HEK293 (cell line): ENCODE measurements around the gene RAB11FIP3.

Experiments used
- BCL11B ChIP-seq: fragments of 450-650 bp; formaldehyde crosslinking; IDR thresholded peaks from 2 replicates; pipeline ENCODE4 v1.5.1; 2016; ENCODE audit warnings: low read depth, missing biosample characterization, missing genetic modification characterization
- GLIS1 ChIP-seq: fragments of 450-650 bp; formaldehyde crosslinking; IDR thresholded peaks from 2 replicates; pipeline ENCODE4 v1.5.1; 2016; ENCODE audit warnings: missing biosample characterization, missing genetic modification characterization
- HOXA7 ChIP-seq: sonication (generic); formaldehyde crosslinking; IDR thresholded peaks from 2 replicates; pipeline ENCODE4 v1.8.1; 2022; ENCODE audit warnings: missing genetic modification reagents, borderline replicate concordance
- KLF10 ChIP-seq: fragments of 450-650 bp; IDR thresholded peaks from 2 replicates; pipeline ENCODE4 v1.5.1; 2018; ENCODE audit warnings: missing biosample characterization, mild to moderate bottlenecking, missing genetic modification characterization
- MEIS1 ChIP-seq: sonication (generic); formaldehyde crosslinking; IDR thresholded peaks from 2 replicates; pipeline ENCODE4 v1.8.1; 2022; ENCODE audit warnings: missing genetic modification reagents, mild to moderate bottlenecking, borderline replicate concordance
- RBAK ChIP-seq: fragments of 450-650 bp; formaldehyde crosslinking; IDR thresholded peaks from 2 replicates; pipeline ENCODE4 v1.5.1; 2016; ENCODE audit warnings: missing biosample characterization, missing genetic modification characterization
- ZFP37 ChIP-seq: fragments of 450-650 bp; formaldehyde crosslinking; IDR thresholded peaks from 2 replicates; pipeline ENCODE4 v1.5.1; 2016; ENCODE audit warnings: missing biosample characterization, missing genetic modification characterization
- ZNF169 ChIP-seq: fragments of 450-650 bp; formaldehyde crosslinking; IDR thresholded peaks from 2 replicates; pipeline ENCODE4 v1.5.1; 2016; ENCODE audit warnings: missing biosample characterization, missing genetic modification characterization
- ZNF19 ChIP-seq: fragments of 450-650 bp; formaldehyde crosslinking; IDR thresholded peaks from 2 replicates; pipeline ENCODE4; 2016; ENCODE audit warnings: missing biosample characterization, missing genetic modification characterization, low read depth
- ZNF23 ChIP-seq: fragments of 450-650 bp; formaldehyde crosslinking; IDR thresholded peaks from 2 replicates; pipeline ENCODE4 v1.5.1; 2016; ENCODE audit warnings: missing biosample characterization, missing genetic modification characterization, borderline replicate concordance
- ZNF24 ChIP-seq: fragments of 450-650 bp; formaldehyde crosslinking; IDR thresholded peaks from 2 replicates; pipeline ENCODE4 v1.5.1; 2016; ENCODE audit warnings: missing biosample characterization, missing genetic modification characterization
- ZNF292 ChIP-seq: fragments of 450-650 bp; formaldehyde crosslinking; IDR thresholded peaks from 2 replicates; pipeline ENCODE4 v1.5.1; 2016; ENCODE audit warnings: low read depth, missing biosample characterization, missing genetic modification characterization, borderline replicate concordance
- ZNF354C ChIP-seq: fragments of 450-650 bp; formaldehyde crosslinking; IDR thresholded peaks from 2 replicates; pipeline ENCODE4 v1.5.1; 2016; ENCODE audit warnings: missing biosample characterization, missing genetic modification characterization, low read depth, borderline replicate concordance
- ZNF366 ChIP-seq: fragments of 450-650 bp; formaldehyde crosslinking; conservative IDR thresholded peaks from 2 replicates; pipeline ENCODE4 v1.5.1; 2016; ENCODE audit warnings: missing biosample characterization, missing genetic modification characterization
- ZNF394 ChIP-seq: fragments of 450-650 bp; formaldehyde crosslinking; IDR thresholded peaks from 2 replicates; pipeline ENCODE4 v1.5.1; 2016; ENCODE audit warnings: missing biosample characterization, missing genetic modification characterization, mild to moderate bottlenecking, moderate library complexity, borderline replicate concordance
- ZNF433 ChIP-seq: fragments of 450-650 bp; formaldehyde crosslinking; IDR thresholded peaks from 2 replicates; pipeline ENCODE4 v1.5.1; 2016; ENCODE audit warnings: missing biosample characterization, missing genetic modification characterization, low read depth
- ZNF626 ChIP-seq: fragments of 450-650 bp; sonication (Bioruptor Pico); formaldehyde crosslinking; IDR thresholded peaks from 2 replicates; pipeline ENCODE4 v1.5.1; 2018; ENCODE audit warnings: missing biosample characterization, missing genetic modification characterization, inconsistent platforms
- ZNF629 ChIP-seq: fragments of 450-650 bp; formaldehyde crosslinking; IDR thresholded peaks from 2 replicates; pipeline ENCODE4 v1.5.1; 2017; ENCODE audit warnings: missing biosample characterization, missing genetic modification characterization
- TF ChIP-seq, protein P1 (sequence below): fragments of 450-650 bp; formaldehyde crosslinking; IDR thresholded peaks from 2 replicates; pipeline ENCODE4 v1.5.1; 2016; ENCODE audit warnings: missing biosample characterization, missing genetic modification characterization, low read depth
- TF ChIP-seq, protein P2 (sequence below): fragments of 450-650 bp; formaldehyde crosslinking; conservative IDR thresholded peaks from 2 replicates; pipeline ENCODE4 v1.5.1; 2016; ENCODE audit warnings: low read depth, missing biosample characterization, missing genetic modification characterization
- TF ChIP-seq, protein P3 (sequence below): fragments of 450-650 bp; formaldehyde crosslinking; IDR thresholded peaks from 2 replicates; pipeline ENCODE4 v1.5.1; 2016; ENCODE audit warnings: missing biosample characterization, missing genetic modification characterization
- TF ChIP-seq, protein P4 (sequence below): fragments of 450-650 bp; formaldehyde crosslinking; IDR thresholded peaks from 2 replicates; pipeline ENCODE4 v1.5.1; 2016; ENCODE audit warnings: missing biosample characterization, missing genetic modification characterization
- TF ChIP-seq, protein P5 (sequence below): fragments of 450-650 bp; formaldehyde crosslinking; IDR thresholded peaks from 2 replicates; pipeline ENCODE4 v1.5.1; 2016; ENCODE audit warnings: missing biosample characterization, missing genetic modification characterization
- TF ChIP-seq, protein P6 (sequence below): fragments of 450-650 bp; formaldehyde crosslinking; IDR thresholded peaks from 2 replicates; pipeline ENCODE4 v1.5.1; 2017; ENCODE audit warnings: missing biosample characterization, missing genetic modification characterization
- TF ChIP-seq, protein P7 (sequence below): fragments of 450-650 bp; formaldehyde crosslinking; IDR thresholded peaks from 2 replicates; pipeline ENCODE4 v1.5.1; 2016; ENCODE audit warnings: missing biosample characterization, missing genetic modification characterization

The RAB11FIP3 gene

DNA sequence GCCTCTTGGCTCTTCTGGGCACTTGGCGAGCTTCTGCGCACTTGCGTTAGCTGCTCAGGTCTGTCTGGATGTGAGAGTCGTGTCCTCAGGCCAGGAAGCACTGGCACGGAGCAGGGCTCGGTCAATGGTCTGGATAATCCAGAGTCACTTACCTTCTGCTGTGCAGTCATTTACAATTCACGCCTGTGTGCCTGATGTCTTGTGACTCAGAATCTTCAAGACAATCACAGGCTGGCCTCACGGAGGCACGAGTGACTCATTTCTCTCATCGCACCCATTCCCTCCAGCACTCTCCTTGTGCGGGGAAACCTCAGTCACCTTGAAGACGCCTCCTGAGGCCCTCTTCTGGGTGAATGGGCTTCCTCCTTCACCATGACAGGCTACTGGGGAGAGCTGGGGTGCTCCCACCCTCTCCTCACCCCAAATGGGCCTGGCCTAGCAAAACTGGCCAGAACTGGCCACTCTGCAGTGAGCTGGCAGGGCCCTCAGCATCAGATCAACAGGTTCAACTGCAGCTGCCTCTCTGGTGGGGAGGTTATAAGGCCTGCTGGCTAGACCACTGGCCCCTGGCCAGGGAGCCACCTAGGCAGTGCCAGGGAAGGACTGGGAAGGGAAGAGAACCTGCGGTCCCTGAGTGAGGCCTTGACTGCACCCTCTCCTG, 100.2 kb downstream of the RAB11FIP3 start (continued):
- TF ChIP-seq, protein P1, sequence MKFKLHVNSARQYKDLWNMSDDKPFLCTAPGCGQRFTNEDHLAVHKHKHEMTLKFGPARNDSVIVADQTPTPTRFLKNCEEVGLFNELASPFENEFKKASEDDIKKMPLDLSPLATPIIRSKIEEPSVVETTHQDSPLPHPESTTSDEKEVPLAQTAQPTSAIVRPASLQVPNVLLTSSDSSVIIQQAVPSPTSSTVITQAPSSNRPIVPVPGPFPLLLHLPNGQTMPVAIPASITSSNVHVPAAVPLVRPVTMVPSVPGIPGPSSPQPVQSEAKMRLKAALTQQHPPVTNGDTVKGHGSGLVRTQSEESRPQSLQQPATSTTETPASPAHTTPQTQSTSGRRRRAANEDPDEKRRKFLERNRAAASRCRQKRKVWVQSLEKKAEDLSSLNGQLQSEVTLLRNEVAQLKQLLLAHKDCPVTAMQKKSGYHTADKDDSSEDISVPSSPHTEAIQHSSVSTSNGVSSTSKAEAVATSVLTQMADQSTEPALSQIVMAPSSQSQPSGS (tag by site-specific recombination): no peak
- TF ChIP-seq, protein P2, sequence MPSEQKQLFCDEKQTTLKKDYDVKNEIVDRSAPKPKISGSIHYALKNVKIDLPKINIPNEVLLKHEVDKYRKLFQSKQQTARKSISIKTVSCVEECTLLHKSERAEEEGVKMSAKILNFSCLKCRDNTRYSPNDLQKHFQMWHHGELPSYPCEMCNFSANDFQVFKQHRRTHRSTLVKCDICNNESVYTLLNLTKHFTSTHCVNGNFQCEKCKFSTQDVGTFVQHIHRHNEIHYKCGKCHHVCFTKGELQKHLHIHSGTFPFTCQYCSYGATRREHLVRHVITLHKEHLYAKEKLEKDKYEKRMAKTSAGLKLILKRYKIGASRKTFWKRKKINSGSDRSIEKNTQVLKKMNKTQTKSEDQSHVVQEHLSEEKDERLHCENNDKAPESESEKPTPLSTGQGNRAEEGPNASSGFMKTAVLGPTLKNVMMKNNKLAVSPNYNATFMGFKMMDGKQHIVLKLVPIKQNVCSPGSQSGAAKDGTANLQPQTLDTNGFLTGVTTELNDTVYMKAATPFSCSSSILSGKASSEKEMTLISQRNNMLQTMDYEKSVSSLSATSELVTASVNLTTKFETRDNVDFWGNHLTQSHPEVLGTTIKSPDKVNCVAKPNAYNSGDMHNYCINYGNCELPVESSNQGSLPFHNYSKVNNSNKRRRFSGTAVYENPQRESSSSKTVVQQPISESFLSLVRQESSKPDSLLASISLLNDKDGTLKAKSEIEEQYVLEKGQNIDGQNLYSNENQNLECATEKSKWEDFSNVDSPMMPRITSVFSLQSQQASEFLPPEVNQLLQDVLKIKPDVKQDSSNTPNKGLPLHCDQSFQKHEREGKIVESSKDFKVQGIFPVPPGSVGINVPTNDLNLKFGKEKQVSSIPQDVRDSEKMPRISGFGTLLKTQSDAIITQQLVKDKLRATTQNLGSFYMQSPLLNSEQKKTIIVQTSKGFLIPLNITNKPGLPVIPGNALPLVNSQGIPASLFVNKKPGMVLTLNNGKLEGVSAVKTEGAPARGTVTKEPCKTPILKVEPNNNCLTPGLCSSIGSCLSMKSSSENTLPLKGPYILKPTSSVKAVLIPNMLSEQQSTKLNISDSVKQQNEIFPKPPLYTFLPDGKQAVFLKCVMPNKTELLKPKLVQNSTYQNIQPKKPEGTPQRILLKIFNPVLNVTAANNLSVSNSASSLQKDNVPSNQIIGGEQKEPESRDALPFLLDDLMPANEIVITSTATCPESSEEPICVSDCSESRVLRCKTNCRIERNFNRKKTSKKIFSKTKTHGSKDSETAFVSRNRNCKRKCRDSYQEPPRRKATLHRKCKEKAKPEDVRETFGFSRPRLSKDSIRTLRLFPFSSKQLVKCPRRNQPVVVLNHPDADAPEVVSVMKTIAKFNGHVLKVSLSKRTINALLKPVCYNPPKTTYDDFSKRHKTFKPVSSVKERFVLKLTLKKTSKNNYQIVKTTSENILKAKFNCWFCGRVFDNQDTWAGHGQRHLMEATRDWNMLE (tag by site-specific recombination): no peak
- TF ChIP-seq ZNF433 (tag by site-specific recombination) (no peak), ZNF354C (tag by site-specific recombination) (no peak), ZFP37 (tag by site-specific recombination) (no peak), ZNF23 (no peak), ZNF292 (tag by site-specific recombination) (no peak), BCL11B (tag by site-specific recombination) (no peak), ZNF169 (tag by site-specific recombination) (no peak), ZNF24 (tag by site-specific recombination) (0 out of 2 replicates have a peak, but pooled peaks have one; percentile 34), ZNF394 (tag by site-specific recombination) (peak; percentile 36; the same call in 1 of the 2 replicates), GLIS1 (tag by site-specific recombination) (peak; percentile 6; the same call in 1 of the 2 replicates), MEIS1 (CRISPR knock-in tag) (no peak), HOXA7 (CRISPR knock-in tag) (no peak), ZNF366 (tag by site-specific recombination) (peak; percentile 56; the same call in 1 of the 2 replicates), ZNF629 (tag by site-specific recombination) (peak; percentile 33; the same call in 1 of the 2 replicates), KLF10 (tag by site-specific recombination) (no peak), RBAK (tag by site-specific recombination) (no peak), ZNF19 (no peak), ZNF626 (tag by site-specific recombination) (no peak)
- TF ChIP-seq, protein P3, sequence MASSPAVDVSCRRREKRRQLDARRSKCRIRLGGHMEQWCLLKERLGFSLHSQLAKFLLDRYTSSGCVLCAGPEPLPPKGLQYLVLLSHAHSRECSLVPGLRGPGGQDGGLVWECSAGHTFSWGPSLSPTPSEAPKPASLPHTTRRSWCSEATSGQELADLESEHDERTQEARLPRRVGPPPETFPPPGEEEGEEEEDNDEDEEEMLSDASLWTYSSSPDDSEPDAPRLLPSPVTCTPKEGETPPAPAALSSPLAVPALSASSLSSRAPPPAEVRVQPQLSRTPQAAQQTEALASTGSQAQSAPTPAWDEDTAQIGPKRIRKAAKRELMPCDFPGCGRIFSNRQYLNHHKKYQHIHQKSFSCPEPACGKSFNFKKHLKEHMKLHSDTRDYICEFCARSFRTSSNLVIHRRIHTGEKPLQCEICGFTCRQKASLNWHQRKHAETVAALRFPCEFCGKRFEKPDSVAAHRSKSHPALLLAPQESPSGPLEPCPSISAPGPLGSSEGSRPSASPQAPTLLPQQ: no peak
- TF ChIP-seq, protein P4, sequence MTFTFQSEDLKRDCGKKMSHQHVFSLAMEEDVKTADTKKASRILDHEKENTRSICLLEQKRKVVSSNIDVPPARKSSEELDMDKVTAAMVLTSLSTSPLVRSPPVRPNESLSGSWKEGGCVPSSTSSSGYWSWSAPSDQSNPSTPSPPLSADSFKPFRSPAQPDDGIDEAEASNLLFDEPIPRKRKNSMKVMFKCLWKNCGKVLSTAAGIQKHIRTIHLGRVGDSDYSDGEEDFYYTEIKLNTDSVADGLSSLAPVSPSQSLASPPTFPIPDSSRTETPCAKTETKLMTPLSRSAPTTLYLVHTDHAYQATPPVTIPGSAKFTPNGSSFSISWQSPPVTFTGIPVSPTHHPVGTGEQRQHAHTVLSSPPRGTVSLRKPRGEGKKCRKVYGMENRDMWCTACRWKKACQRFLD (tag by site-specific recombination): no peak
- TF ChIP-seq, protein P5, sequence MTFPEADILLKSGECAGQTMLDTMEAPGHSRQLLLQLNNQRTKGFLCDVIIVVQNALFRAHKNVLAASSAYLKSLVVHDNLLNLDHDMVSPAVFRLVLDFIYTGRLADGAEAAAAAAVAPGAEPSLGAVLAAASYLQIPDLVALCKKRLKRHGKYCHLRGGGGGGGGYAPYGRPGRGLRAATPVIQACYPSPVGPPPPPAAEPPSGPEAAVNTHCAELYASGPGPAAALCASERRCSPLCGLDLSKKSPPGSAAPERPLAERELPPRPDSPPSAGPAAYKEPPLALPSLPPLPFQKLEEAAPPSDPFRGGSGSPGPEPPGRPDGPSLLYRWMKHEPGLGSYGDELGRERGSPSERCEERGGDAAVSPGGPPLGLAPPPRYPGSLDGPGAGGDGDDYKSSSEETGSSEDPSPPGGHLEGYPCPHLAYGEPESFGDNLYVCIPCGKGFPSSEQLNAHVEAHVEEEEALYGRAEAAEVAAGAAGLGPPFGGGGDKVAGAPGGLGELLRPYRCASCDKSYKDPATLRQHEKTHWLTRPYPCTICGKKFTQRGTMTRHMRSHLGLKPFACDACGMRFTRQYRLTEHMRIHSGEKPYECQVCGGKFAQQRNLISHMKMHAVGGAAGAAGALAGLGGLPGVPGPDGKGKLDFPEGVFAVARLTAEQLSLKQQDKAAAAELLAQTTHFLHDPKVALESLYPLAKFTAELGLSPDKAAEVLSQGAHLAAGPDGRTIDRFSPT: peak; percentile 51; the same call in 1 of the 2 replicates
- TF ChIP-seq, protein P6, sequence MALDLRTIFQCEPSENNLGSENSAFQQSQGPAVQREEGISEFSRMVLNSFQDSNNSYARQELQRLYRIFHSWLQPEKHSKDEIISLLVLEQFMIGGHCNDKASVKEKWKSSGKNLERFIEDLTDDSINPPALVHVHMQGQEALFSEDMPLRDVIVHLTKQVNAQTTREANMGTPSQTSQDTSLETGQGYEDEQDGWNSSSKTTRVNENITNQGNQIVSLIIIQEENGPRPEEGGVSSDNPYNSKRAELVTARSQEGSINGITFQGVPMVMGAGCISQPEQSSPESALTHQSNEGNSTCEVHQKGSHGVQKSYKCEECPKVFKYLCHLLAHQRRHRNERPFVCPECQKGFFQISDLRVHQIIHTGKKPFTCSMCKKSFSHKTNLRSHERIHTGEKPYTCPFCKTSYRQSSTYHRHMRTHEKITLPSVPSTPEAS (tag by site-specific recombination): no peak
- TF ChIP-seq, protein P7, sequence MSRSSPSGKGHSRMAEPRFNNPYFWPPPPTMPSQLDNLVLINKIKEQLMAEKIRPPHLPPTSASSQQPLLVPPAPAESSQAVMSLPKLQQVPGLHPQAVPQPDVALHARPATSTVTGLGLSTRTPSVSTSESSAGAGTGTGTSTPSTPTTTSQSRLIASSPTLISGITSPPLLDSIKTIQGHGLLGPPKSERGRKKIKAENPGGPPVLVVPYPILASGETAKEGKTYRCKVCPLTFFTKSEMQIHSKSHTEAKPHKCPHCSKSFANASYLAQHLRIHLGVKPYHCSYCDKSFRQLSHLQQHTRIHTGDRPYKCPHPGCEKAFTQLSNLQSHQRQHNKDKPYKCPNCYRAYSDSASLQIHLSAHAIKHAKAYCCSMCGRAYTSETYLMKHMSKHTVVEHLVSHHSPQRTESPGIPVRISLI (tag by site-specific recombination): no peak
